Measurements from ENCODE around the gene NANOS1.
A peak's percentile ranks its signal among the peaks of the same experiment; 100 is the strongest.
"Not testable (repeated sequence)": the region's sequence is repeated elsewhere in the genome, so short reads cannot be mapped to it uniquely, and the experiment has no call there.

NANOS1 gene

GRCh38 chr10:119007211-119007574, 22.3 kb upstream of the NANOS1 start:
- DNase-seq (ENCODE audit: low read depth in 3 of 3): no peak

- no peak for DNase-seq (ENCODE audit: low read depth in 3 of 3)
These were observed 8.9 kb upstream of the NANOS1 start for GRCh38 chr10:119020627-119020946.

- DNase-seq (ENCODE audit: low read depth in 3 of 3): no peak
These were observed 6.5 kb upstream of the NANOS1 start for GRCh38 chr10:119022846-119023552.

- DNase-seq (ENCODE audit: low read depth in 3 of 3): no peak
These were observed 6.0 kb upstream of the NANOS1 start for GRCh38 chr10:119023553-119023868.

GRCh38 chr10:119024882-119025281, 4.6 kb upstream of the NANOS1 start:
- no peak for DNase-seq (ENCODE audit: low read depth in 3 of 3)

GRCh38 chr10:119025336-119025735, 4.2 kb upstream of the NANOS1 start:
- no peak for DNase-seq (ENCODE audit: low read depth in 3 of 3)

- no peak for DNase-seq (ENCODE audit: low read depth in 3 of 3)
These were observed 3.7 kb upstream of the NANOS1 start for GRCh38 chr10:119025776-119026175.

GRCh38 chr10:119026301-119027110, 3.0 kb upstream of the NANOS1 start:
- no peak for DNase-seq (ENCODE audit: low read depth in 3 of 3)

GRCh38 chr10:119028445-119028899, 1.0 kb upstream of the NANOS1 start:
- not testable (repeated sequence) for DNase-seq (ENCODE audit: low read depth in 3 of 3)

GRCh38 chr10:119028900-119029612, 458 bp upstream of the NANOS1 start:
- DNase-seq (ENCODE audit: low read depth in 3 of 3): peak; percentile 63 to 78 (median 68)

- peak in 1 of 3 experiments; percentile 25 for DNase-seq (ENCODE audit: low read depth in 3 of 3)
These were observed 1.1 kb downstream of the NANOS1 start for GRCh38 chr10:119030421-119031250.

- no peak for DNase-seq (ENCODE audit: low read depth in 3 of 3)
These were observed 2.1 kb downstream of the NANOS1 start for GRCh38 chr10:119031496-119032059.

GRCh38 chr10:119039161-119039560, 9.6 kb downstream of the NANOS1 start:
- no peak for DNase-seq (ENCODE audit: low read depth in 3 of 3)

GRCh38 chr10:119041326-119041725, 11.8 kb downstream of the NANOS1 start:
- no peak for DNase-seq (ENCODE audit: low read depth in 3 of 3)

GRCh38 chr10:119042169-119042568, 12.7 kb downstream of the NANOS1 start:
- DNase-seq (ENCODE audit: low read depth in 3 of 3): no peak

GRCh38 chr10:119045561-119045960, 16.0 kb downstream of the NANOS1 start:
- no peak for DNase-seq (ENCODE audit: low read depth in 3 of 3)

GRCh38 chr10:119049361-119049760, 19.8 kb downstream of the NANOS1 start:
- DNase-seq (ENCODE audit: low read depth in 3 of 3): no peak

GRCh38 chr10:119049777-119050176, 20.3 kb downstream of the NANOS1 start:
- no peak for DNase-seq (ENCODE audit: low read depth in 3 of 3)

- DNase-seq (ENCODE audit: low read depth in 3 of 3): no peak
These were observed 22.3 kb downstream of the NANOS1 start for GRCh38 chr10:119051775-119052174.

- DNase-seq (ENCODE audit: low read depth in 3 of 3): no peak
These were observed 26.0 kb downstream of the NANOS1 start for GRCh38 chr10:119055472-119055871.

- DNase-seq (ENCODE audit: low read depth in 3 of 3): no peak
These were observed 28.5 kb downstream of the NANOS1 start for GRCh38 chr10:119058010-119058409.

GRCh38 chr10:119059557-119059956, 30.0 kb downstream of the NANOS1 start:
- DNase-seq (ENCODE audit: low read depth in 3 of 3): no peak

Measured in stimulated activated CD4-positive, alpha-beta T cell treated with anti-CD3 and anti-CD28 coated beads, TNF-alpha, amount 100 ng/mL, for 4 hours (primary cell).